Neural progenitor cell (in vitro differentiated cells): ENCODE measurements around the gene MED13. TPM values are rescaled to one million over a fixed set of nuclear protein-coding genes. Genes with fewer than 3 reads are reported as not detected.

Experiments
- DNase-seq: peaks from one replicate; pipeline ENCODE4 v3.0.0-alpha.2; 2016; ENCODE audit warnings: low spot score
- H2AFZ ChIP-seq: fragments of 200-600 bp; sonication (generic); replicated peaks from 2 replicates; pipeline ENCODE4 v1.6.1; 2016; ENCODE audit warnings: antibody characterized with exemption
- H3F3A ChIP-seq: fragments of 200-600 bp; sonication (generic); 2 replicates; pipeline ENCODE4 v1.6.1; 2016; ENCODE audit warnings: antibody characterized with exemption, low read depth
- H3K27ac ChIP-seq: fragments of 200-600 bp; sonication (generic); 2 replicates; pipeline ENCODE4 v1.5.1; 2016; ENCODE audit warnings: mild to moderate bottlenecking
- H3K27me3 ChIP-seq: fragments of 200-600 bp; sonication (generic); 2 replicates; pipeline ENCODE4 v1.6.1; 2016; ENCODE audit warnings: mild to moderate bottlenecking, moderate library complexity
- H3K36me3 ChIP-seq: fragments of 200-600 bp; sonication (generic); 2 replicates; pipeline ENCODE4 v1.5.1; 2016
- H3K4me1 ChIP-seq: fragments of 200-600 bp; sonication (generic); 2 replicates; pipeline ENCODE4 v1.6.1; 2016; ENCODE audit warnings: mixed run types
- H3K4me2 ChIP-seq: fragments of 200-600 bp; sonication (generic); 2 replicates; pipeline ENCODE4 v1.6.1; 2016
- H3K4me3 ChIP-seq: fragments of 200-600 bp; sonication (generic); 2 replicates; pipeline ENCODE4 v1.5.1; 2016
- H3K79me2 ChIP-seq: fragments of 200-600 bp; sonication (generic); 2 replicates; pipeline ENCODE4 v1.6.1; 2016; ENCODE audit warnings: low read depth
- H3K9ac ChIP-seq: fragments of 200-600 bp; sonication (generic); 2 replicates; pipeline ENCODE4 v1.6.1; 2016
- H3K9me3 ChIP-seq: fragments of 200-600 bp; sonication (generic); 2 replicates; pipeline ENCODE4 v1.5.1; 2016; ENCODE audit warnings: low read depth
- H4K20me1 ChIP-seq: fragments of 200-600 bp; sonication (generic); 2 replicates; pipeline ENCODE4 v1.6.1; 2016; ENCODE audit warnings: low read depth
- H3K27ac Mint-ChIP-seq: 3 replicates; pipeline ENCODE4 v1.8.0; 2021; ENCODE audit warnings: mixed read lengths
- H3K27me3 Mint-ChIP-seq: 2 replicates; pipeline ENCODE4 v1.8.0; 2022; ENCODE audit warnings: low read depth, mild to moderate bottlenecking, inconsistent platforms, moderate library complexity, mixed read lengths; ENCODE audit not compliant: insufficient read depth
- H3K36me3 Mint-ChIP-seq: 3 replicates; pipeline ENCODE4 v1.8.0; 2021; ENCODE audit warnings: mixed read lengths
- H3K4me1 Mint-ChIP-seq: 3 replicates; pipeline ENCODE4 v1.8.0; 2021; ENCODE audit warnings: mixed read lengths
- H3K4me3 Mint-ChIP-seq: 3 replicates; pipeline ENCODE4 v1.8.0; 2021; ENCODE audit warnings: mild to moderate bottlenecking, moderate library complexity, mixed read lengths
- H3K9me3 Mint-ChIP-seq: 3 replicates; pipeline ENCODE4 v1.8.0; 2020; ENCODE audit warnings: mixed read lengths
- CTCF ChIP-seq: fragments of 200-600 bp; sonication (generic); IDR thresholded peaks from 2 replicates; pipeline ENCODE4 v1.5.1; 2017; ENCODE audit warnings: antibody characterized with exemption, mild to moderate bottlenecking
- EZH2 ChIP-seq: fragments of 200-600 bp; sonication (generic); IDR thresholded peaks from 2 replicates; pipeline ENCODE4 v1.6.1; 2017; ENCODE audit warnings: antibody characterized with exemption, mild to moderate bottlenecking, moderate library complexity
- EZH2phosphoT487 ChIP-seq: fragments of 200-600 bp; sonication (generic); IDR thresholded peaks from 2 replicates; pipeline ENCODE4 v1.6.1; 2017; ENCODE audit warnings: antibody characterized with exemption
- total RNA-seq: library from RNA; depleted of rRNA; stranded (reverse); fragments of >200 nt; gene quantifications from 2 replicates; pipeline ENCODE4 v1.2.3, GENCODE V29; 2015; ENCODE audit warnings: low replicate concordance

The MED13 gene
- total RNA-seq, 1 donor from 2014 or later = 59.9 TPM

GRCh38 chr17:61946359-61946758, 118.7 kb downstream of the MED13 start:
- H3K9ac ChIP-seq = no peak overlapping the region
- TF ChIP-seq EZH2phosphoT487 = no peak
- no peak for TF ChIP-seq CTCF
- no peak for TF ChIP-seq EZH2
- H3K9me3 Mint-ChIP-seq = no peaks in the 10 kb centered on the region
- H3K4me3 Mint-ChIP-seq = no peak overlapping the region
- no peaks in the 10 kb centered on the region for H3K9me3 ChIP-seq
- no peaks in the 10 kb centered on the region for H3K4me1 ChIP-seq
- H3K36me3 Mint-ChIP-seq = peaks cover 16% of the 10 kb centered on the region
- H3K4me3 ChIP-seq = no peak overlapping the region
- peaks cover 28% of the 10 kb centered on the region for H3F3A ChIP-seq
- no peak for DNase-seq
- H3K36me3 ChIP-seq = peaks cover 55% of the 10 kb centered on the region
- no peaks in the 10 kb centered on the region for H3K27me3 Mint-ChIP-seq
- H3K27me3 ChIP-seq = no peaks in the 10 kb centered on the region
- no peaks in the 10 kb centered on the region for H4K20me1 ChIP-seq
- no peak overlapping the region for H3K4me2 ChIP-seq
- no peaks in the 10 kb centered on the region for H3K4me1 Mint-ChIP-seq
- no peak overlapping the region for H3K27ac Mint-ChIP-seq
- no peak overlapping the region for H3K27ac ChIP-seq
- no peak overlapping the region for H2AFZ ChIP-seq
- H3K79me2 ChIP-seq = no peaks in the 10 kb centered on the region

GRCh38 chr17:61943117-61943516, 122.0 kb downstream of the MED13 start:
- Mint-ChIP-seq H3K9me3 (no peaks in the 10 kb centered on the region), H3K4me3 (no peak overlapping the region), H3K27me3 (no peaks in the 10 kb centered on the region), H3K36me3 (peaks cover 15% of the 10 kb centered on the region), H3K4me1 (no peaks in the 10 kb centered on the region), H3K27ac (no peak overlapping the region)
- H3K4me2 ChIP-seq = no peak overlapping the region
- H2AFZ ChIP-seq = no peak overlapping the region
- no peak overlapping the region for H3K9ac ChIP-seq
- H3K36me3 ChIP-seq = peaks cover 34% of the 10 kb centered on the region
- H3K4me3 ChIP-seq = no peak overlapping the region
- H3K27ac ChIP-seq = no peak overlapping the region
- no peaks in the 10 kb centered on the region for H4K20me1 ChIP-seq
- no peak for DNase-seq
- no peaks in the 10 kb centered on the region for H3K9me3 ChIP-seq
- H3K79me2 ChIP-seq = no peaks in the 10 kb centered on the region
- no peak for TF ChIP-seq EZH2
- no peak for TF ChIP-seq CTCF
- no peak for TF ChIP-seq EZH2phosphoT487
- peaks cover 37% of the 10 kb centered on the region for H3F3A ChIP-seq
- H3K4me1 ChIP-seq = no peaks in the 10 kb centered on the region
- no peaks in the 10 kb centered on the region for H3K27me3 ChIP-seq

DNA sequence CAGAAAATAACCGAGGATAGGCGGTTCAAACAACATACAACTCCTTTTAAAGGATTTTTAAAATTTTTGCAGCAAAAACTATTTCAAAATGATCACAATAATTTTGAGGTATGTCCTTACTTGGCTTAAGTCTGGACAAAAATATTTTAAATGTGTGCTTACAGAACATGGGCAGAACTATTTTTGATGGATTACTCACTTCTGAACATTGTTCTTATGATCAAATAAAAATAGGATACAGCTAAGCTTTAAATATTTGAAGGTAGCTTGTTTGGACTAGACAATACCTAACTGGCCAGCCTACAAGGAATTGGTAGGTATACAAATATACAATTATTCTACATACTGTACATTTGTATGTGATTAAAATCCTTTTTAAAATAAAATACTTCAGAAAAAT, 123.0 kb downstream of the MED13 start:
- no peak overlapping the region for H3K9ac ChIP-seq
- H3K9me3 Mint-ChIP-seq = no peaks in the 10 kb centered on the region
- H3K36me3 ChIP-seq = peaks cover 30% of the 10 kb centered on the region
- no peak overlapping the region for H3K27ac Mint-ChIP-seq
- no peaks in the 10 kb centered on the region for H4K20me1 ChIP-seq
- peaks cover 15% of the 10 kb centered on the region for H3K36me3 Mint-ChIP-seq
- H3K27me3 ChIP-seq = no peaks in the 10 kb centered on the region
- no peak overlapping the region for H2AFZ ChIP-seq
- no peak for TF ChIP-seq EZH2
- no peak for TF ChIP-seq EZH2phosphoT487
- no peak for TF ChIP-seq CTCF
- H3F3A ChIP-seq = peaks cover 37% of the 10 kb centered on the region
- no peaks in the 10 kb centered on the region for H3K4me1 ChIP-seq
- no peak overlapping the region for H3K4me3 Mint-ChIP-seq
- no peaks in the 10 kb centered on the region for H3K79me2 ChIP-seq
- no peak overlapping the region for H3K4me2 ChIP-seq
- no peaks in the 10 kb centered on the region for H3K4me1 Mint-ChIP-seq
- H3K9me3 ChIP-seq = no peaks in the 10 kb centered on the region
- H3K4me3 ChIP-seq = no peak overlapping the region
- DNase-seq = no peak
- H3K27ac ChIP-seq = no peak overlapping the region
- H3K27me3 Mint-ChIP-seq = no peaks in the 10 kb centered on the region
